Measurements from ENCODE around the gene AMOTL2.
A peak's percentile ranks its signal among the peaks of the same experiment; 100 is the strongest.

The AMOTL2 gene

GRCh38 chr3:134314588-134315285 lies 59.5 kb downstream of the AMOTL2 start:
- DNase-seq (ENCODE audit: low read depth) = no peak

GRCh38 chr3:134313847-134314587 lies 60.2 kb downstream of the AMOTL2 start:
- no peak for DNase-seq (ENCODE audit: low read depth)

GRCh38 chr3:134312873-134313846 lies 61.1 kb downstream of the AMOTL2 start:
- DNase-seq (ENCODE audit: low read depth) = no peak

- DNase-seq (ENCODE audit: low read depth) = no peak
Observed at GRCh38 chr3:134312072-134312872, 62.0 kb downstream of the AMOTL2 start.

DNA sequence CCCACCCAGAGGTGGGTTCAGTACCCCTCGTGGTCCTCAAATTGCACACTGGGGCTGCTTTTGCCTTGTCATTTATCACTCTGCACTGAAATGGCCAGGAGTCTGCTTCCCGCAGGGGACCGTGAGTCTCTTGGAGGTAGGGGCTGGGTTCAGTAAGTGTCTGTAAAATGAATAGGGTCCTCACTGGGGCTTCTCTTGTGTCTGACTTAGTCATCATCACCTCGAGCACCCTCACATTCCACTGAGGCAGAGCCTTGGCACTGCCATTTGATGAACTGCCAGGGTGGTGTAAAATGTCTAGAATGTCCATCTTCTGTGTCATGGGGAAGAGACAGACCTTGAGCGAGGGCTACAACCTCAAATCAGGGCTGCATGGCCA lies 62.6 kb downstream of the AMOTL2 start:
- no peak for DNase-seq (ENCODE audit: low read depth)

DNA sequence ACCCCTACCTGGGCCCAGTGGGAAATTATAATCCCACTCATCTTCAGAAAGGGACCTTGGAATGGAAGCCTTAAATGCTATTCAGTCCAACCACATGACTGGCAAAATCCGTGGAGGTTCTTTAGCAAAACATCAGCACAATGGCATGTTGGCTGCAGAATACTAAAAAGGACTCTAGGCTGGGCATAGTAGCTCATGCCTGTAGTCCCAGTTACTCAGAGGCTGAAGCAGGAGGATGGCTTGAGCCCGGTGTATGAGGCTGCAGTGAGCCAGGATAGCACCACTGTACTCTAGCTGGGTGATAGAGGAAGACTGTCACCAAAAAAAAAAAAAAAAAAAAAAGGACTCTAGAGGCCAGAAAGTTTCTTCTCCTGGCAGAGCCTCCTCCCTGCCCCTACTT lies 63.0 kb downstream of the AMOTL2 start:
- no peak for DNase-seq (ENCODE audit: low read depth)

GRCh38 chr3:134309987-134310700 lies 64.1 kb downstream of the AMOTL2 start:
- DNase-seq (ENCODE audit: low read depth) = no peak

DNA sequence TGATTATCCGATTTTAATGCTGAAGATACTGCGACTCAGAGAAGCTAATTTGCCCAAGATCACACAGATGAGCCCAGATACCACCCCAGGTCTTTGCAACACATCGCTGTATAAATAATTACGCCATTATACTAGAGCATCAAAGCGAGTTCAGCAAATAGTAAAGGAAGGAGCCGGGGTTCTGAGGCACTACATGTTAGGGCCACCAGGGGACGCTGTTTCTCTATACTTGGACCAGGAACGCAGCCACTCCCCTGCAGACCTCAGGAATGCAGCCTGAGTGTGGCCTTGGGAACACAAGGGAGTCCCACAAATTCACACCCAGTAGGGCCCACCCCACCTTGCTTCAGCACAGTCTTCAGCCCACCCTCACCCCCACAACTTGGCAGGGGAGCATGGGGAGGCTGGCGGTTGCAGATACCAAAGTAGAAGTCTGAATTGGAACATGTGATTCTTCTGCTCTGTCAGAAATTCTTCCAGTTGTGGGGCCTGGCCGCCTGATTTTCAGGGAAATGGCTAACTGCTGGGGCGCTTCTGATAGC lies 65.8 kb downstream of the AMOTL2 start:
- peak; percentile 34 for DNase-seq (ENCODE audit: low read depth)

DNA sequence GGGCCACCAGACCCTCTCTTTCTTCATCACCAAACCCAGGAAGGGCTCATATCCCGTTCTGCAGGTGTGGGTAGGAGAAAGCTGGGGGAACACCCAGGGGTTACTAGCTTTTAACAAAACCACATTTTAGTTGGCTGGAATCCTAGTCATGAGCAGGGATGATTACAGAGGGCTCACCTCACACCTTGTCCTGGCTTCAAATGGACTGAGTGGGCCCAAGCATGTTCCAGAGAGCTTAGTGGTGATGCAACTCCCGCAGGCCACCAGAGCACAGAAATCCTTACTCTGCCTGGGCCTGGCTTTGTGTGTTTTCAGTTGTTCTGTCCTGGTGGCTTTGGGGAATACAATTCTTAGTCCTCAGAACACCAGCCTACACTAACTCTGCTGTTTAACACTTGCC lies 66.8 kb downstream of the AMOTL2 start:
- no peak for DNase-seq (ENCODE audit: low read depth)

GRCh38 chr3:134306320-134306719 lies 67.9 kb downstream of the AMOTL2 start:
- DNase-seq (ENCODE audit: low read depth) = no peak
